Type B pancreatic cell (in vitro differentiated cells): ENCODE measurements around the gene OXER1. TPM values are rescaled to one million over a fixed set of nuclear protein-coding genes. Genes with fewer than 3 reads are reported as not detected.

Source experiments
- DNase-seq: peaks from one replicate; pipeline ENCODE4 v3.0.0; 2021; ENCODE audit warnings: mixed read lengths; ENCODE audit not compliant: unreplicated experiment; ENCODE audit errors: extremely low spot score
- H3K27ac Mint-ChIP-seq: 2 replicates; pipeline ENCODE4 v1.8.0; 2021; ENCODE audit warnings: mild to moderate bottlenecking, mixed read lengths
- H3K27me3 Mint-ChIP-seq: 2 replicates; pipeline ENCODE4 v1.8.0; 2021; ENCODE audit warnings: mixed read lengths
- H3K36me3 Mint-ChIP-seq: 2 replicates; pipeline ENCODE4 v1.8.0; 2021; ENCODE audit warnings: mixed read lengths
- H3K4me1 Mint-ChIP-seq: one replicate; pipeline ENCODE4 v1.8.0; 2021; ENCODE audit warnings: mixed read lengths; ENCODE audit not compliant: unreplicated experiment
- H3K4me3 Mint-ChIP-seq: 2 replicates; pipeline ENCODE4 v1.8.0; 2021; ENCODE audit warnings: mild to moderate bottlenecking, mixed read lengths
- H3K9me3 Mint-ChIP-seq: 2 replicates; pipeline ENCODE4 v1.8.0; 2021; ENCODE audit warnings: mixed read lengths
- total RNA-seq: library from RNA; stranded (reverse); gene quantifications from 2 replicates; pipeline ENCODE4 v1.2.1, GENCODE V29; 2021; ENCODE audit warnings: low replicate concordance
- TF ChIP-seq, protein P1 (sequence below): fragments of 200-600 bp; sonication (generic); conservative IDR thresholded peaks from 2 replicates; pipeline ENCODE4 v1.5.0; 2021; ENCODE audit warnings: antibody characterized with exemption, mild to moderate bottlenecking

OXER1 gene
- total RNA-seq, 1 donor from 2014 or later = 2.8 TPM

DNA sequence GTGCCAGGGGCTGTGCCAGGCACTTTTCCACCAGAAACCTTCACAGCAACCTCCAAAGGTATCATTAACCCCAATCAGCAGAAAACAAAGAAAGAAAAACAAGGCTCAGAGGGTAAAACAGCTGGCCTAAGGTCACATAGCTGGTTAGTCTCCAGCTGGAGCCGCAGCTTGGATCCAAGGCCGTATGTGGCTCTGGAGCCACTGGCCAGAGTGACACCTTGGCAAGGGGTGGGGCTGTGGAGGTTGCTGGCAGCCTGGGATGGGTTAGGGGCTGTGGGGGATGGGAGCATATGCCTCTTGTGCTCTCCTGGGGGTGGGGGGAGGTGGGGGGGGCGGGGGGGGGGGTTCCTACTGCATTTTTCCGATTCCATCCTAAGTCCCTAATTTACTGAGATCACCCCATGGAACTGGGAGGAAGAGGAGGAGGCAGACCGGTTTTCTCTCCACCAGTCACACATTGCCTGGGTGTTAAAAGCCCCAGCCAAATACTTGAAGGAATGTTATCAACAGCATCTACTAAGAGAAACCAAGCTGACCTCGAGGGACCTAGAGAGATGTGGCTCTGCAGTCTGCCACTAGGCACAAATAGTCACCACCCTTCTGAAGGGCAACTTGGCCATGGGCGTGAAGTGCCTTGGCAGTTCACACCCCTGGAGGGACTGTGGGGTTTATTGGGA, 20.4 kb upstream of the OXER1 start:
- H3K27me3 Mint-ChIP-seq = no peaks in the 10 kb centered on the region
- H3K36me3 Mint-ChIP-seq = peaks cover 3% of the 10 kb centered on the region
- TF ChIP-seq, protein P1, sequence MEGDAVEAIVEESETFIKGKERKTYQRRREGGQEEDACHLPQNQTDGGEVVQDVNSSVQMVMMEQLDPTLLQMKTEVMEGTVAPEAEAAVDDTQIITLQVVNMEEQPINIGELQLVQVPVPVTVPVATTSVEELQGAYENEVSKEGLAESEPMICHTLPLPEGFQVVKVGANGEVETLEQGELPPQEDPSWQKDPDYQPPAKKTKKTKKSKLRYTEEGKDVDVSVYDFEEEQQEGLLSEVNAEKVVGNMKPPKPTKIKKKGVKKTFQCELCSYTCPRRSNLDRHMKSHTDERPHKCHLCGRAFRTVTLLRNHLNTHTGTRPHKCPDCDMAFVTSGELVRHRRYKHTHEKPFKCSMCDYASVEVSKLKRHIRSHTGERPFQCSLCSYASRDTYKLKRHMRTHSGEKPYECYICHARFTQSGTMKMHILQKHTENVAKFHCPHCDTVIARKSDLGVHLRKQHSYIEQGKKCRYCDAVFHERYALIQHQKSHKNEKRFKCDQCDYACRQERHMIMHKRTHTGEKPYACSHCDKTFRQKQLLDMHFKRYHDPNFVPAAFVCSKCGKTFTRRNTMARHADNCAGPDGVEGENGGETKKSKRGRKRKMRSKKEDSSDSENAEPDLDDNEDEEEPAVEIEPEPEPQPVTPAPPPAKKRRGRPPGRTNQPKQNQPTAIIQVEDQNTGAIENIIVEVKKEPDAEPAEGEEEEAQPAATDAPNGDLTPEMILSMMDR = no peak
- H3K27ac Mint-ChIP-seq = no peak overlapping the region
- H3K4me1 Mint-ChIP-seq = peaks cover 13% of the 10 kb centered on the region
- no peak for DNase-seq
- no peaks in the 10 kb centered on the region for H3K9me3 Mint-ChIP-seq
- H3K4me3 Mint-ChIP-seq = no peak overlapping the region

- TF ChIP-seq, protein P1 = no peak
- H3K4me3 Mint-ChIP-seq = no peak overlapping the region
Measured at GRCh38 chr2:42783511-42783910, 19.6 kb upstream of the OXER1 start.

GRCh38 chr2:42781181-42781580, 17.2 kb upstream of the OXER1 start:
- Mint-ChIP-seq H3K27ac (no peak overlapping the region), H3K4me3 (no peak overlapping the region), H3K27me3 (no peaks in the 10 kb centered on the region), H3K4me1 (peaks cover 2% of the 10 kb centered on the region), H3K36me3 (peaks cover 3% of the 10 kb centered on the region), H3K9me3 (no peaks in the 10 kb centered on the region)
- no peak for DNase-seq
- TF ChIP-seq, protein P1 = no peak

More at GRCh38 chr2:42783511-42783910, 19.6 kb upstream of the OXER1 start:
- no peak overlapping the region for H3K27ac Mint-ChIP-seq
- peaks cover 3% of the 10 kb centered on the region for H3K36me3 Mint-ChIP-seq
- H3K27me3 Mint-ChIP-seq = no peaks in the 10 kb centered on the region
- H3K9me3 Mint-ChIP-seq = no peaks in the 10 kb centered on the region
- H3K4me1 Mint-ChIP-seq = peaks cover 8% of the 10 kb centered on the region
- DNase-seq = no peak

DNA sequence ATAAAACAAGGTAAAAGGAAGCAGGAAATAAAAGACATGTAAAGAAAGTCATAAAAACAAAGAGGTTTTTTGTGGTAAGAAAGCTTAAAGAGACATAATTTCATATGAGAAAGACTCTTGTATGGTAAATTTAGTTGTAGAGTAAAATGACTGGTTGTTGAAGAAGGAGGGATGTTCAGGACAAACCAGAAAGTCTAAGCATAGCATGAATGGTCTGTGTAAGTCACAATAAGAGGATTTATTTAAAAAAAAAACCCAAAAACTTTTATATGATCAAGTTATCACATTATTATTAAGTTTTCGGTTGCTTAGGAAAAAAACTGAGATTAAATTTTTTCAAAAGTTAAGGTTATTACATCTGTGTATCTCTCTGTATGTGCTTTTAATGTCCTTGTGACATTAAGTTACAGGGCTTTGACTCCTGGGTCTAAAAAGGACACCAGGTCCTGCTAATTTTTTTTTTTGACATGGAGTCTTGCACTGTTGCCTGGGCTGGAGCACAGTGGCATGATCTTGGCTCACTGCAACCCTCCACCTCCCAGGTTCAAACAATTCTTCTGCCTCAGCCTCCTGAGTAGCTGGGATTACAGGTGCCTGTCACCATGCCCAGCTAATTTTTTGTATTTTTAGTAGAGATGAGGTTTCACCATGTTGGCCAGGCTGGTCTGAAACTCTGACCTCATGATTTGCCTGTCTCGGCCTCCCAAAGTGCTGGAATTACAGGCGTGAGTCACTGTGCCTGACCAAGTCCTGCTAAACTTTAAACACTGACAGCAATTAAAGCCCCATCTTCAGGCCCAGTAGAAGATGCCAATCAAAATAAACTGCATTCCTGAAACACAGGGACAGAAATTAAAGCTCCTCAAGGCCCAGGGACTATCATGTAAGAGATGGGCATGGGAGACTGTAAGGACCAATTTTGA, 14.2 kb upstream of the OXER1 start:
- Mint-ChIP-seq H3K9me3 (peaks cover under 1% of the 10 kb centered on the region), H3K4me1 (peaks cover 1% of the 10 kb centered on the region), H3K4me3 (no peak overlapping the region), H3K27me3 (no peaks in the 10 kb centered on the region), H3K36me3 (peaks cover 3% of the 10 kb centered on the region), H3K27ac (no peak overlapping the region)
- no peak for DNase-seq
- TF ChIP-seq, protein P1 = no peak

- H3K9me3 Mint-ChIP-seq = peaks cover 4% of the 10 kb centered on the region
- H3K36me3 Mint-ChIP-seq = no peaks in the 10 kb centered on the region
- no peaks in the 10 kb centered on the region for H3K27me3 Mint-ChIP-seq
- no peak overlapping the region for H3K27ac Mint-ChIP-seq
- TF ChIP-seq, protein P1 = no peak
- H3K4me1 Mint-ChIP-seq = peaks cover 5% of the 10 kb centered on the region
- H3K4me3 Mint-ChIP-seq = no peak overlapping the region
- DNase-seq = no peak
Measured at GRCh38 chr2:42775810-42776209, 11.9 kb upstream of the OXER1 start.
